ENCODE results near the gene HELB.
A peak's percentile ranks its signal among the peaks of the same experiment; 100 is the strongest.

DNA sequence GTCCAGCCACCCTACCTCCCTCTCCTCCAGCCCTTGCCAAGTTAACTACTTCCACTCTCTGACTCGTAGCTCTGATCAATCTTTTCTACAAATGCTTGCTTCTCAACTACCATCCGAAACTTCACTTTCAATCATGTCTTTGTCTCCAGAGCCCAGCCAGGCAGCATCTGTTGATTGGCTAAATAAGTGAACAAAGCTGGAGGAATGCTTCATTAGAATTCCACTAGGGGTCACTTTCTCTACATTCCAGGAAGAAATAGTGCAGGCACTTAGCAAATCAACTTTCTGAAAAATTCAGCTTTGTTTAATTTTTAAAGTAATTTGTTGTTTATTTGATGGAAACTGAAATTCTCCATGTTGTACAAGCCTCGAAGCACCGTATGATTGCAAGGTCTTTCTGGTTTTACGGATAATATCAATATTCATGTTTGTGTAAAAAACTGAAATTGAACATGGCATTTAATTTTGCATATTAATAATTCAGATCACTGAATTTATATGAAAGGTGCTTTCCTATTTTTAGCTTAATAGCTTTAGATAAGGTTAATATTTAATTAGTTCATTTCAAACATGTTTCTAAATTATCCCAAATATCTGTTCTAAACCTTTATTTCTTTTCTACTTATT, 32.4 kb upstream of the HELB start:
- TF ChIP-seq MYC (IDR thresholded peaks at IDR 0.05; ENCODE audit: low read depth, low read length) (no peak), POLR2A (IDR thresholded peaks at IDR 0.05; ENCODE audit: low read depth, low read length) (no peak), CTCF (IDR thresholded peaks at IDR 0.05; ENCODE audit: extremely low read depth in 1 of 2, insufficient read depth in 1 of 2, low read depth in 1 of 2, low read length in 2 of 2) (peak; percentile 56 to 58)
